ENCODE data around the gene C22orf31.

Gene C22orf31

DNA sequence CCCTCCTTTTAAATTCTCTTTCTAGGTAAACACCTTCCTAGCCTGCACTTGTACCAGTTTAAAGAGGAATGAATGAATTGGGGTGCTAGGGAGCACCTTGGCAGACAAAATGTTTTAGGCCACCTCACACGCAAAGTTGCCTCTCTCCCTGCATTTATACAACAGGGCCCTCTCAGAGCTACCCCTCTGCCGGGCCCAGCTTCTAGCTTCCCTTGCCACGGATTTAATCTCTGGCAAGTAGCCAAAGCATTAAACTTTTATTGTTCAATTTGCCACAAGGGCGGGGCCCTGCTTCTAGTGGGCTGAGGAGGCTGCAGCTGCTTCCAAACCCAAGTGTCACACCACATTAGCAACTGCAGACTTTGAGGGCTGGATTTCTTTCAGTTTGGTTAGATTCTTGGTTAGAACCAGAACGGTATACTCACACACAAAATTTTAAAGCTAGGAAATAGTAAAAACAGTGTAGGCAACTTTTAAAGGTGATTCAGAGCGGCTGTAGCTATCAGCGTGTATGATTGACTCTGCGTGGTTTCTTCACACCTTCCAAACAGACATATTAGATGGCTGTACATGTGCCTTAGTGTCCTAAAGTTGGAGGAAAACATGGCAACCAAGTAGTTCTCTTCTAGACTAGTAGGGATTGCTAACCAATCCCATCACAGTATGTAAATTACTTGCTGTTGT is 17.7 kb upstream of the C22orf31 start (continued):
- TF ChIP-seq, protein P1, sequence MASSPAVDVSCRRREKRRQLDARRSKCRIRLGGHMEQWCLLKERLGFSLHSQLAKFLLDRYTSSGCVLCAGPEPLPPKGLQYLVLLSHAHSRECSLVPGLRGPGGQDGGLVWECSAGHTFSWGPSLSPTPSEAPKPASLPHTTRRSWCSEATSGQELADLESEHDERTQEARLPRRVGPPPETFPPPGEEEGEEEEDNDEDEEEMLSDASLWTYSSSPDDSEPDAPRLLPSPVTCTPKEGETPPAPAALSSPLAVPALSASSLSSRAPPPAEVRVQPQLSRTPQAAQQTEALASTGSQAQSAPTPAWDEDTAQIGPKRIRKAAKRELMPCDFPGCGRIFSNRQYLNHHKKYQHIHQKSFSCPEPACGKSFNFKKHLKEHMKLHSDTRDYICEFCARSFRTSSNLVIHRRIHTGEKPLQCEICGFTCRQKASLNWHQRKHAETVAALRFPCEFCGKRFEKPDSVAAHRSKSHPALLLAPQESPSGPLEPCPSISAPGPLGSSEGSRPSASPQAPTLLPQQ (tag by site-specific recombination; IDR thresholded peaks at IDR 0.05): peak; percentile 69; the same call in 1 of the 2 replicates
- TF ChIP-seq, protein P2, sequence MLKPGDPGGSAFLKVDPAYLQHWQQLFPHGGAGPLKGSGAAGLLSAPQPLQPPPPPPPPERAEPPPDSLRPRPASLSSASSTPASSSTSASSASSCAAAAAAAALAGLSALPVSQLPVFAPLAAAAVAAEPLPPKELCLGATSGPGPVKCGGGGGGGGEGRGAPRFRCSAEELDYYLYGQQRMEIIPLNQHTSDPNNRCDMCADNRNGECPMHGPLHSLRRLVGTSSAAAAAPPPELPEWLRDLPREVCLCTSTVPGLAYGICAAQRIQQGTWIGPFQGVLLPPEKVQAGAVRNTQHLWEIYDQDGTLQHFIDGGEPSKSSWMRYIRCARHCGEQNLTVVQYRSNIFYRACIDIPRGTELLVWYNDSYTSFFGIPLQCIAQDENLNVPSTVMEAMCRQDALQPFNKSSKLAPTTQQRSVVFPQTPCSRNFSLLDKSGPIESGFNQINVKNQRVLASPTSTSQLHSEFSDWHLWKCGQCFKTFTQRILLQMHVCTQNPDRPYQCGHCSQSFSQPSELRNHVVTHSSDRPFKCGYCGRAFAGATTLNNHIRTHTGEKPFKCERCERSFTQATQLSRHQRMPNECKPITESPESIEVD (tag by site-specific recombination; IDR thresholded peaks at IDR 0.05): peak; percentile 44
- TF ChIP-seq ZNF660 (tag by site-specific recombination; IDR thresholded peaks at IDR 0.05) (peak; percentile 95), ZFP69B (tag by site-specific recombination; IDR thresholded peaks at IDR 0.05) (0 out of 2 replicates have a peak, but pooled peaks have one; percentile 35), FEZF1 (tag by site-specific recombination; IDR thresholded peaks at IDR 0.05) (peak; percentile 70), KLF9 (tag by site-specific recombination; IDR thresholded peaks at IDR 0.05; ENCODE audit: low read depth) (peak; percentile 28; the same call in 1 of the 2 replicates), ZNF600 (tag by site-specific recombination; IDR thresholded peaks at IDR 0.05) (no peak), IKZF3 (tag by site-specific recombination; IDR thresholded peaks at IDR 0.05) (peak; percentile 60; the same call in 1 of the 2 replicates), ZBTB8A (tag by site-specific recombination; IDR thresholded peaks at IDR 0.05) (peak; percentile 75), KLF1 (tag by site-specific recombination; IDR thresholded peaks at IDR 0.05) (peak; percentile 75), ZBTB20 (tag by site-specific recombination; IDR thresholded peaks at IDR 0.05) (peak; percentile 74), ZIC2 (tag by site-specific recombination; IDR thresholded peaks at IDR 0.05) (no peak), OSR2 (tag by site-specific recombination; IDR thresholded peaks at IDR 0.05) (peak; percentile 78), MZF1 (tag by site-specific recombination; IDR thresholded peaks at IDR 0.05; ENCODE audit: borderline replicate concordance) (peak; percentile 42; the same call in 1 of the 2 replicates), ZNF561 (tag by site-specific recombination; IDR thresholded peaks at IDR 0.05; ENCODE audit: borderline replicate concordance) (peak; percentile 97), GLIS1 (tag by site-specific recombination; IDR thresholded peaks at IDR 0.05) (0 out of 2 replicates have a peak, but pooled peaks have one; percentile 7)
- TF ChIP-seq, protein P3, sequence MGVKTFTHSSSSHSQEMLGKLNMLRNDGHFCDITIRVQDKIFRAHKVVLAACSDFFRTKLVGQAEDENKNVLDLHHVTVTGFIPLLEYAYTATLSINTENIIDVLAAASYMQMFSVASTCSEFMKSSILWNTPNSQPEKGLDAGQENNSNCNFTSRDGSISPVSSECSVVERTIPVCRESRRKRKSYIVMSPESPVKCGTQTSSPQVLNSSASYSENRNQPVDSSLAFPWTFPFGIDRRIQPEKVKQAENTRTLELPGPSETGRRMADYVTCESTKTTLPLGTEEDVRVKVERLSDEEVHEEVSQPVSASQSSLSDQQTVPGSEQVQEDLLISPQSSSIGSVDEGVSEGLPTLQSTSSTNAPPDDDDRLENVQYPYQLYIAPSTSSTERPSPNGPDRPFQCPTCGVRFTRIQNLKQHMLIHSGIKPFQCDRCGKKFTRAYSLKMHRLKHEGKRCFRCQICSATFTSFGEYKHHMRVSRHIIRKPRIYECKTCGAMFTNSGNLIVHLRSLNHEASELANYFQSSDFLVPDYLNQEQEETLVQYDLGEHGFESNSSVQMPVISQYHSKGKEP (tag by site-specific recombination; IDR thresholded peaks at IDR 0.05): peak; percentile 92
- TF ChIP-seq, protein P4, sequence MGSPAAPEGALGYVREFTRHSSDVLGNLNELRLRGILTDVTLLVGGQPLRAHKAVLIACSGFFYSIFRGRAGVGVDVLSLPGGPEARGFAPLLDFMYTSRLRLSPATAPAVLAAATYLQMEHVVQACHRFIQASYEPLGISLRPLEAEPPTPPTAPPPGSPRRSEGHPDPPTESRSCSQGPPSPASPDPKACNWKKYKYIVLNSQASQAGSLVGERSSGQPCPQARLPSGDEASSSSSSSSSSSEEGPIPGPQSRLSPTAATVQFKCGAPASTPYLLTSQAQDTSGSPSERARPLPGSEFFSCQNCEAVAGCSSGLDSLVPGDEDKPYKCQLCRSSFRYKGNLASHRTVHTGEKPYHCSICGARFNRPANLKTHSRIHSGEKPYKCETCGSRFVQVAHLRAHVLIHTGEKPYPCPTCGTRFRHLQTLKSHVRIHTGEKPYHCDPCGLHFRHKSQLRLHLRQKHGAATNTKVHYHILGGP (tag by site-specific recombination; IDR thresholded peaks at IDR 0.05): peak; percentile 34; the same call in 1 of the 2 replicates
- TF ChIP-seq, protein P5, sequence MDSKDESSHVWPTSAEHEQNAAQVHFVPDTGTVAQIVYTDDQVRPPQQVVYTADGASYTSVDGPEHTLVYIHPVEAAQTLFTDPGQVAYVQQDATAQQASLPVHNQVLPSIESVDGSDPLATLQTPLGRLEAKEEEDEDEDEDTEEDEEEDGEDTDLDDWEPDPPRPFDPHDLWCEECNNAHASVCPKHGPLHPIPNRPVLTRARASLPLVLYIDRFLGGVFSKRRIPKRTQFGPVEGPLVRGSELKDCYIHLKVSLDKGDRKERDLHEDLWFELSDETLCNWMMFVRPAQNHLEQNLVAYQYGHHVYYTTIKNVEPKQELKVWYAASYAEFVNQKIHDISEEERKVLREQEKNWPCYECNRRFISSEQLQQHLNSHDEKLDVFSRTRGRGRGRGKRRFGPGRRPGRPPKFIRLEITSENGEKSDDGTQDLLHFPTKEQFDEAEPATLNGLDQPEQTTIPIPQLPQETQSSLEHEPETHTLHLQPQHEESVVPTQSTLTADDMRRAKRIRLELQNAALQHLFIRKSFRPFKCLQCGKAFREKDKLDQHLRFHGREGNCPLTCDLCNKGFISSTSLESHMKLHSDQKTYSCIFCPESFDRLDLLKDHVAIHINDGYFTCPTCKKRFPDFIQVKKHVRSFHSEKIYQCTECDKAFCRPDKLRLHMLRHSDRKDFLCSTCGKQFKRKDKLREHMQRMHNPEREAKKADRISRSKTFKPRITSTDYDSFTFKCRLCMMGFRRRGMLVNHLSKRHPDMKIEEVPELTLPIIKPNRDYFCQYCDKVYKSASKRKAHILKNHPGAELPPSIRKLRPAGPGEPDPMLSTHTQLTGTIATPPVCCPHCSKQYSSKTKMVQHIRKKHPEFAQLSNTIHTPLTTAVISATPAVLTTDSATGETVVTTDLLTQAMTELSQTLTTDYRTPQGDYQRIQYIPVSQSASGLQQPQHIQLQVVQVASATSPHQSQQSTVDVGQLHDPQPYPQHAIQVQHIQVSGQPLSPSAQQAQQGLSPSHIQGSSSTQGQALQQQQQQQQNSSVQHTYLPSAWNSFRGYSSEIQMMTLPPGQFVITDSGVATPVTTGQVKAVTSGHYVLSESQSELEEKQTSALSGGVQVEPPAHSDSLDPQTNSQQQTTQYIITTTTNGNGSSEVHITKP (tag by site-specific recombination; IDR thresholded peaks at IDR 0.05): peak; percentile 85
- TF ChIP-seq, protein P6, sequence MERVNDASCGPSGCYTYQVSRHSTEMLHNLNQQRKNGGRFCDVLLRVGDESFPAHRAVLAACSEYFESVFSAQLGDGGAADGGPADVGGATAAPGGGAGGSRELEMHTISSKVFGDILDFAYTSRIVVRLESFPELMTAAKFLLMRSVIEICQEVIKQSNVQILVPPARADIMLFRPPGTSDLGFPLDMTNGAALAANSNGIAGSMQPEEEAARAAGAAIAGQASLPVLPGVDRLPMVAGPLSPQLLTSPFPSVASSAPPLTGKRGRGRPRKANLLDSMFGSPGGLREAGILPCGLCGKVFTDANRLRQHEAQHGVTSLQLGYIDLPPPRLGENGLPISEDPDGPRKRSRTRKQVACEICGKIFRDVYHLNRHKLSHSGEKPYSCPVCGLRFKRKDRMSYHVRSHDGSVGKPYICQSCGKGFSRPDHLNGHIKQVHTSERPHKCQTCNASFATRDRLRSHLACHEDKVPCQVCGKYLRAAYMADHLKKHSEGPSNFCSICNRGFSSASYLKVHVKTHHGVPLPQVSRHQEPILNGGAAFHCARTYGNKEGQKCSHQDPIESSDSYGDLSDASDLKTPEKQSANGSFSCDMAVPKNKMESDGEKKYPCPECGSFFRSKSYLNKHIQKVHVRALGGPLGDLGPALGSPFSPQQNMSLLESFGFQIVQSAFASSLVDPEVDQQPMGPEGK (tag by site-specific recombination; IDR thresholded peaks at IDR 0.05): peak; percentile 48
- TF ChIP-seq, protein P7, sequence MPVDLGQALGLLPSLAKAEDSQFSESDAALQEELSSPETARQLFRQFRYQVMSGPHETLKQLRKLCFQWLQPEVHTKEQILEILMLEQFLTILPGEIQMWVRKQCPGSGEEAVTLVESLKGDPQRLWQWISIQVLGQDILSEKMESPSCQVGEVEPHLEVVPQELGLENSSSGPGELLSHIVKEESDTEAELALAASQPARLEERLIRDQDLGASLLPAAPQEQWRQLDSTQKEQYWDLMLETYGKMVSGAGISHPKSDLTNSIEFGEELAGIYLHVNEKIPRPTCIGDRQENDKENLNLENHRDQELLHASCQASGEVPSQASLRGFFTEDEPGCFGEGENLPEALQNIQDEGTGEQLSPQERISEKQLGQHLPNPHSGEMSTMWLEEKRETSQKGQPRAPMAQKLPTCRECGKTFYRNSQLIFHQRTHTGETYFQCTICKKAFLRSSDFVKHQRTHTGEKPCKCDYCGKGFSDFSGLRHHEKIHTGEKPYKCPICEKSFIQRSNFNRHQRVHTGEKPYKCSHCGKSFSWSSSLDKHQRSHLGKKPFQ (tag by site-specific recombination; IDR thresholded peaks at IDR 0.05): peak; percentile 74
- TF ChIP-seq, protein P8, sequence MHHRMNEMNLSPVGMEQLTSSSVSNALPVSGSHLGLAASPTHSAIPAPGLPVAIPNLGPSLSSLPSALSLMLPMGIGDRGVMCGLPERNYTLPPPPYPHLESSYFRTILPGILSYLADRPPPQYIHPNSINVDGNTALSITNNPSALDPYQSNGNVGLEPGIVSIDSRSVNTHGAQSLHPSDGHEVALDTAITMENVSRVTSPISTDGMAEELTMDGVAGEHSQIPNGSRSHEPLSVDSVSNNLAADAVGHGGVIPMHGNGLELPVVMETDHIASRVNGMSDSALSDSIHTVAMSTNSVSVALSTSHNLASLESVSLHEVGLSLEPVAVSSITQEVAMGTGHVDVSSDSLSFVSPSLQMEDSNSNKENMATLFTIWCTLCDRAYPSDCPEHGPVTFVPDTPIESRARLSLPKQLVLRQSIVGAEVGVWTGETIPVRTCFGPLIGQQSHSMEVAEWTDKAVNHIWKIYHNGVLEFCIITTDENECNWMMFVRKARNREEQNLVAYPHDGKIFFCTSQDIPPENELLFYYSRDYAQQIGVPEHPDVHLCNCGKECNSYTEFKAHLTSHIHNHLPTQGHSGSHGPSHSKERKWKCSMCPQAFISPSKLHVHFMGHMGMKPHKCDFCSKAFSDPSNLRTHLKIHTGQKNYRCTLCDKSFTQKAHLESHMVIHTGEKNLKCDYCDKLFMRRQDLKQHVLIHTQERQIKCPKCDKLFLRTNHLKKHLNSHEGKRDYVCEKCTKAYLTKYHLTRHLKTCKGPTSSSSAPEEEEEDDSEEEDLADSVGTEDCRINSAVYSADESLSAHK (tag by site-specific recombination; IDR thresholded peaks at IDR 0.05): 0 out of 2 replicates have a peak, but pooled peaks have one; percentile 31
